ENCODE measurements around the gene CXCL12.

The CXCL12 gene

GRCh38 chr10:44385026-44385695 is at the start of gene CXCL12:
TSS of gene CXCL12 (minus strand) at chr10:44385097. CDS start at chr10:44385005, 92 bp downstream.
- DNase-seq = no peak

DNA sequence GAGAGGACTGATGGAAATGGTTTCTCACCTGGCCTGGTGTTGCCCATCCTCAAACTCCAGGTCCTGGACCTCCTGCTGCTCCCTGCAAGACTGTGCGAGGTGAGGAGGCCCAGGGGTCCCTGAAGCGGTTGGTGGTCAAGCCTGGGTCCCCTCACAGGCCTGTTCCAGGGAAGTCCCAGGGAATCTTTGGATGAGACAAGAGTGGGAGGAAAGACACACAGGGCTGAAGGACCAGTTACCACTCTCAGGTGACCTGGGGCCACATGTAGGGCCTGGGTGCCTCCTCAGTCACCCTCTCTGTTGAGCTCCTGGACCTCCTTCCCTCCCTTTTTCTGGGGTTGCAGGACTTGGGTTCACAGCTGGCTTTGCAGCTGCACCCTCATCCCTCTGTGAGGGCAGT is 42.6 kb upstream of the CXCL12 start:
- no peak for DNase-seq

GRCh38 chr10:44427037-44427436 is 42.1 kb upstream of the CXCL12 start:
- DNase-seq = no peak

DNA sequence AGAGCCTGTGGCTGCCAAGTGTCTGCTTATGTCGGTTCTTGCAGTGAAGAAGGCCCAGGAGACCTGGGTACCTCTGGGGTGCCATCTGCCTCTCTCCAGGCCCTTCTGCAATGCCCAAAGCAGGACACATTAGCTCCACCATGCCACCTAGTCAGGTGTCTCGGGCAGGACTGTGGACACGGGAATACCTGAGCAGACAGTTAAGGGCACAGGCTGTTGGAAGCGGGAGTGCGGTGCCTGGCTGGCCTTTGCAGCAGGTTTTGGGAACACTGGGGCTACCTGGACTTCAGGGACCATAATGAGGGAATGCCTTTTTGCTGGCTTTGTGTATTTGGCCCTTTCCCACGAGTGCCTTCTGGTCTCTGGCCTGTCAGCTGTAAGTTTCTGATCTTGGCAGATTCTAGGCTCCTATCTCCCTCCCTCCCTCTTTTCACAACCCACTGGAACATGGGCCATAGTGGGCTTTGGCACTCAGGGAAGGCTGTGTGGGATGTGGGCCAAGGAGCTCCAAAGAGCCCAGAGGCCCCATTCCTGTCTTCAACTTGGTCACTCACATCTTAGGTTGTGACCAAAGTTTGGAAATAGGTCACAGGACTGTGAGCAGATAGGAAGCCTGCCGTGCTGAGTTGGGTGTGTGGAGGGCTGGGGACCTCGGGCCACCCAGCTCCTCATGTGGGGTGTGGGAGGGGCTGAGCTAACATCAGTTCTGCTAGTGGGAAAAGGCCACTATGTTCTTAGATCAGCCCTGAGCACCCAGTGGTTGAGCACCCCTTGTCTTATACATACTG is 41.5 kb upstream of the CXCL12 start:
- DNase-seq = no peak

DNA sequence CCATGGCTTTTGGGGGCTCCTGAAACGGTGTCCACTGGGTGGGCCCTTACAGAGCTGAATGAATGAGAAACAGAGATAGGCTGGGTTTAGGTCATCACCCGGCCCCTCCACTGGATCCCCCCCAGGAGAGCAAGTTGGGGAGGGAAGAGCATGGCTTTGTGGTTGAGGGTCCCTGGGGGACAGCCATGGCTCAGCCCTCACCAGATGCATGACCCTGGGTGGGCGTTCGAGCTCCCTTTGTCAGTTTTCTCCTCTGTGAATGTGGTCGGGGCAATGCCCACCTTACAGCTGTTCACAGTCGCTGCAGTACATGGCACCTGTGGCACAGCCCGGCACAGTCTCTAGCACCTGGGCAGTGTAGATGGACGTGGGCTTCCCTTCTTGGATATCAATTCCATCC is 40.6 kb upstream of the CXCL12 start:
- no peak for DNase-seq

DNA sequence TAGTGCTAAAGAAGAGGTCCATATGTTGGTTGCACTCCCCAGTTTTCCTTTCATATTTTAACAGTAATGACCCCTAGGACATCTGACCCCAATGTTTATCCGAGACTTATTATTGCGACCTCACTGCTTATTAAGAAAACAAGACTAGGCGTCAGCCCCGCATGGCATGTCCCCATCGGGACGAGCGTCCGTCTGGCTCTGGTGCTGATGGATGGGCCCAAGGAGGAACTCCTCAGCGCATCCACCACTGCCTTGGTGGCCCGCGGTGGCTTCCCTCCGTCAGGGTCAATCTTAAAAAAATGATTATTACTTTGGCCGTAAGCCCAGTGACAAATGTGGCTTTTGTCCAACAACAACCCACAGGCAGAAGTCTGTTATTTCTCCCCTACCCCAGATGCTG is 40.1 kb upstream of the CXCL12 start:
- no peak for DNase-seq

DNA sequence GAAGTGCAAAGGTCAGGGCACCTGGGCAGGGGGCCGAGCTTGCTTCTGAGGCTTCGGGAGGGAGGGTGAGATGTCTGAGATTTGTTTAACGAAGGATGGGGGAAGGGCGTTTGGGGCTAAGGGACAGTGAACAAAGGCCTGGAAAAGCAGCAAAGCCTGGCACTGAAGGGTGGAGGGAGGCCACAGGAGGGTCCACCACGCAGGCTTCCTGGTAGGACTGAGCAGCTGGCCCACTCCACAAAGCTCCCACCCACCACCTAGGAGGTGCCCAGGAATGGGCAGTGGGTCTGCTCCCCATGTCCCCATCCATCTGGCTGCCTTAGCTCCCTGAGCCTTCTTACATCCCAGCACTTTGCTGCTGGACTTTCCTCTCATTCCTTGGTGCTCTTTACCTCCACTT is 39.4 kb upstream of the CXCL12 start:
- DNase-seq = no peak

DNA sequence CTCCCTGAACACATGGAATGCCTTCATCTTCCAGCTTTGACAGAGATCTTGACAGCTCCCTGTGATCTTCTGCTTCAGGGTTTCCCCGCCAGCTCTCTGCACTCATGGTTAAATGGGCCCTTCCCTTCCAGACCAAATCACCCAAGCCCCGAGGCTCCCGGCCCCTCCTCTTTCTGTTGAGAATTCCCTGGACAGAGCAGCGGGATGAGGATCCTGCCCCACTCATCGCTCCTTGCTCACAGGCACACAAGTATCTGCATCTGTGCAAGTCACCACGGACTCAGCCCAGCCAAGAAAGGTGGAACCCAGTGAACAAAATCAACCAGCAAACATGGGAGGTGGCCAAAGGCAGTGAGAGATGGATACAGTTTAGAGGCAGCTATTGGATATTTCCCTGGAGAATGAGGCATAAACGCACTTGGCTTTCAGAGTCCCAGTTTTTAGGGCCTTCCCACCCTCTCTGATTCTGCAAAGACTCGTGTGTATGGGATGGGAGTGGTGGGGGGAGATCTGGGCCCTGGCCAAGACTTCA is 37.7 kb upstream of the CXCL12 start:
- no peak for DNase-seq

- no peak for DNase-seq
Measured at GRCh38 chr10:44422153-44422552, 37.3 kb upstream of the CXCL12 start.

- DNase-seq = no peak
Measured at GRCh38 chr10:44419790-44420549, 35.1 kb upstream of the CXCL12 start.

DNA sequence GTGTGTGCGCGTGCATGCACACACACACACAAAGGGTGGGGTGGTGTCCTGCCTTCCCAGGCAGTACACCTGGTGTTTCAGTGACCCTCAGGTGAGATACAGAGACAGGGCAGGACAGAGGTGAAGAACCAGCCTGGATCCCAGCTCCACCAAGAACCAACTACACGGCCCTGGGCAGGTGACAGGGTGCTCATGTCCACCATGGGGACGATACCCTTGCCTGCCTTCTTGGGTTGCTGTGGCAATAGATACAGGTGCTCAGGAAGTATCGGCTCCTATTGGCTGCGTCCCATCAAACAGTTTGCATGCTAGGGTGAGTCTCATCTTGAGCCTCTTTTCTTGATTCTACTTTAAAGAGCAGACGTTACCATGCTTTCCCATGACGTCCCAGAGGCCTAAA is 33.7 kb upstream of the CXCL12 start:
- no peak for DNase-seq

DNA sequence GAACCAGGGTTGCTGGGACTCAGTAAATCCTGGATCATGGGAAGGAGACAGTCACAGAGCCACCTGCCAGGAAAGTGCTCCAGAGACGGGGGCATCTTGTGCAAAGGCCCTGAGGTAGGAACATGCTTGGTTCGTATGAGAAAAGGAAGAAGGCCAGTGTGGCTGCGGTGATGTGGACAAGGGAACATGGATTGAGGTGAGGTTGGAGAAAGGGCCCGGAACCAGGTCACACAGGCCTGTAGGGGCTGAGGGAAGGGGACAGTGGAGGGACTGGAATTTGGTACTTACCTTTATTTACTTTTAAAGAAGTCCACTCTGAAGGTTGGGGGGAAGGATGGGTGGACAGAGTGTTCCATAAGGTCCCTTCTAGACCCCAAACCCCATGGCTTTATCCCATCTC is 32.9 kb upstream of the CXCL12 start:
- no peak for DNase-seq

DNA sequence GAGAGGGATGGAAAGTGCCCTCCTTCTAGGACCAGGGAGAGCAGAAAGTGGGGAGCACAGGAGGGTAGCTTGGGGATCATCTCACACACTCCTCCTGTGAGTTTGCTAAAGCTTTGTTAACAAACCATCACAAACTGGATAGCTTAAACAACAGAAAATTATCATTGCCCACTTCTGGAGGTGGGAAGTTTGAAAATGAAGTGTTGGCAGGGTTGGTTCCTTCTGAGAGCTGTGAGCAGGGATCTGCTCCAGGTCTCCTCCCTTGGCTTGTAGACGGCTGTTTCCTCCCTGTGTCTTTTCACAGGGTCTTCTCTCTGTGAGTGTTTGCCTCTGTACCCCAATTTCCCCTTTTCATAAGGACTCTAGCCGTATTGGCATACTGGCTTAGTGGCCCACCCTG is 32.0 kb upstream of the CXCL12 start:
- no peak for DNase-seq

- DNase-seq = no peak
Measured at GRCh38 chr10:44416021-44416771, 31.3 kb upstream of the CXCL12 start.

DNA sequence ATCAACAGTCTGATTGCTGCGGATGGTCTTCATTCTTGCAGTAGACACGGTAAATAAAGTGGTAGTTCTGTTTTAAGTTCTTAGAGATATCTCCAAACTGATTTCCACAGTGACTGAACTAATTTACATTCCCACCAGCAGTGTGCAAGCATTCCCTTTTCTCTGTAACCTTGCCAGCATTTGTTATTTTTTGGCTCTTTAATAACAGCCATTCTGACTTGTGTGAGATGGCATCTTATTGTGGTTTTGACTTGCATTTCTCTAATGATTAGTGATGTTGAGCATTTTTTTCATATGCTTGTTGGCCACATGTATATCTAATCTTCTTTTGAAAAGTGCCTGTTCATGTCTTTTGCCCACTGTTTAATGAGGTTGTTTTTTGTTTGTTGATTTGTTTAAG is 30.2 kb upstream of the CXCL12 start:
- no peak for DNase-seq

GRCh38 chr10:44413416-44413815 is 28.5 kb upstream of the CXCL12 start:
- no peak for DNase-seq

GRCh38 chr10:44411251-44411650 is 26.4 kb upstream of the CXCL12 start:
- no peak for DNase-seq

- DNase-seq = no peak
Measured at GRCh38 chr10:44404741-44405437, 20.0 kb upstream of the CXCL12 start.

- no peak for DNase-seq
Measured at GRCh38 chr10:44402465-44403195, 17.7 kb upstream of the CXCL12 start.

GRCh38 chr10:44400541-44400940 is 15.6 kb upstream of the CXCL12 start:
- DNase-seq = no peak

DNA sequence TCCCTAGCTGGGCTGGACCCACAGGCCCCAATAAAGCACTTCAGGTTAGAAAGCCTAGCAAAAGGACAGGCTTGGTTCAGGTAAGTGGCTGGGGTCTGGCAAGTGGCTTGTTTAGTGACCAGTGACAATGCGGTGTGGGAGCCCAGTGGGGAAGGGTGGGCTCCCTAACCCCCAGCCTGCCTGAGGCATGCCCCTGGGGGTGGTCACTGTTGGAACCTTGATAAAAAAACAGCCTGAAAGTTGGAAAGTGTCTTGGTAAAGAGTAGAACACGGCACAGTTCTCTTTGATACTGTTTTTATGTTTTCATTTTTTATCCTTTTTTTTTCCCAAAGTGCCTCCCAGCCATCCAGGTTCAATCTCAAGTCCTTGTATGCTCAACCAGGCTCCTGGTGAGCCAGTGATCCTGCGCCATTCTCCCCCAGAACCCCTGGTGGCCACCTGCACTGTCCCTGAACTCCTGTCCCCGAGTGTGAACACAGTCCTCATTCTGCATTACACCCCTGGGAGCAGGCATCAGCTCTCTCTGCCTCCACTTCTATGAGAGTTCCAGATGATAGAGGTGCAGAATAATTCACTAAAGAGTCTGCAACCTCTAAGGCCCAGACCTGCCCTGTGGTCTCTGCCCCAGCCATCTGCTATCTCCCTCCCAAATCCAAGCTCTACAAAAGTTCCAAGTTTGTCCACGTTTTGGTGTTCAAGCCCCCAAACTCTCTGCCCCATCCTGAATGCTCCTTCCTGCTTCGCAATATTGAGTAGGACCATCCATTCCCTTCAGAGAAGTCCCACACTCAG is 15.0 kb upstream of the CXCL12 start:
- no peak for DNase-seq

Measured in activated CD4-positive, CD25-positive, alpha-beta regulatory T cell (primary cell).